Osteoblast (primary cell): Measurements from ENCODE around the gene CTNNA1. TPM values are rescaled to one million over a fixed set of nuclear protein-coding genes. Genes with fewer than 3 reads are reported as not detected.
"Not testable (repeated sequence)": the region's sequence is repeated elsewhere in the genome, so short reads cannot be mapped to it uniquely, and the experiment has no call there.

ENCODE experiments used
- DNase-seq: peaks from one replicate; pipeline ENCODE4 v3.0.0; 2011; ENCODE audit warnings: low spot score, mixed read lengths; ENCODE audit not compliant: insufficient read length; ENCODE audit errors: missing footprints
- H2AFZ ChIP-seq: 2 replicates; pipeline ENCODE4 v1.6.0; 2011; ENCODE audit warnings: mild to moderate bottlenecking, low read length
- H3K27ac ChIP-seq: 2 replicates; pipeline ENCODE4 v1.5.1; 2011; ENCODE audit warnings: mild to moderate bottlenecking, low read depth, low read length, moderate library complexity
- H3K27me3 ChIP-seq: 2 replicates; pipeline ENCODE4 v1.6.0; 2012; ENCODE audit warnings: mild to moderate bottlenecking, control low read depth, inconsistent platforms, low read length, moderate library complexity; ENCODE audit not compliant: insufficient read depth
- H3K36me3 ChIP-seq: 2 replicates; pipeline ENCODE4 v1.5.1; 2011; ENCODE audit warnings: mild to moderate bottlenecking, low read length, control low read depth, moderate library complexity; ENCODE audit not compliant: insufficient read depth
- H3K4me1 ChIP-seq: 2 replicates; pipeline ENCODE4 v1.5.1; 2011; ENCODE audit warnings: mild to moderate bottlenecking, low read length, control low read depth, moderate library complexity; ENCODE audit not compliant: insufficient read depth
- H3K4me2 ChIP-seq: 2 replicates; pipeline ENCODE4 v1.6.0; 2011; ENCODE audit warnings: mild to moderate bottlenecking, low read length; ENCODE audit not compliant: insufficient read depth
- H3K4me3 ChIP-seq: fragments of 200-600 bp; sonication (generic); 3 replicates; pipeline ENCODE4 v1.5.1; 2012; ENCODE audit warnings: mild to moderate bottlenecking, low read length, inconsistent platforms; ENCODE audit not compliant: insufficient read depth
- H3K79me2 ChIP-seq: 2 replicates; pipeline ENCODE4 v1.6.0; 2012; ENCODE audit warnings: mild to moderate bottlenecking, low read length, control low read depth, inconsistent platforms; ENCODE audit not compliant: insufficient read depth
- H3K9me3 ChIP-seq: 2 replicates; pipeline ENCODE4 v1.5.1; 2011; ENCODE audit warnings: low read depth, low read length, control low read depth
- H4K20me1 ChIP-seq: 2 replicates; pipeline ENCODE4 v1.6.0; 2012; ENCODE audit warnings: mild to moderate bottlenecking, low read length, control low read depth; ENCODE audit not compliant: insufficient read depth
- CTCF ChIP-seq: IDR thresholded peaks from 2 replicates; pipeline ENCODE4 v1.5.1; 2011; ENCODE audit warnings: mild to moderate bottlenecking, low read depth, low read length, moderate library complexity; ENCODE audit errors: extremely low read depth
- total RNA-seq: library from RNA; depleted of rRNA; stranded (reverse); fragments of >200 nt; gene quantifications from 2 replicates; pipeline ENCODE4 v1.2.3, GENCODE V29; 2012

The CTNNA1 gene
- total RNA-seq, 1 donor: 432 TPM

DNA sequence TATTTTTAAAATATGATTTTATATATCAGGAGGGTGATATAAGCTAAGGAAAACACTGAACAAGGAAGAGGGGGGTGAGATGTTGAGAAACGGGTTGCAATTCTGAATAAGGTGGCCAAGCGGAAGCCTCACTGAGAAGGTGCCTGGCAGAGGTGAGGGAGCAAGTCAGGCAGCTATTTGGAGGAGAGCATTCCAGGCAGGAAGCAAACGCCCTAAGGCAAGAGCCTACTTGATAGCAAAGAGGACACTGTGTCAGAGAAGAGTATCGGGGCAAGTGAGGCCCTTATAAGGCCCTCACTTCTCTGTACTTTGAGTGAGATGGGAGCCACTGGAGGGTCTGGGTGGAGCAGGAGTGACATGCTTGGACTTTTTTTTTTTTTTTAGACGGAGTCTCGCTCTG, 8.0 kb upstream of the CTNNA1 start:
- Histone ChIP-seq H2AFZ (no peak overlapping the region), H3K36me3 (no peaks in the 10 kb centered on the region), H4K20me1 (no peaks in the 10 kb centered on the region), H3K4me1 (peaks cover 8% of the 10 kb centered on the region), H3K79me2 (no peaks in the 10 kb centered on the region), H3K27ac (no peak overlapping the region), H3K9me3 (no peaks in the 10 kb centered on the region), H3K4me3 (no peak overlapping the region), H3K4me2 (no peak overlapping the region), H3K27me3 (no peaks in the 10 kb centered on the region)
- TF ChIP-seq CTCF: no peak
- no peak for DNase-seq

DNA sequence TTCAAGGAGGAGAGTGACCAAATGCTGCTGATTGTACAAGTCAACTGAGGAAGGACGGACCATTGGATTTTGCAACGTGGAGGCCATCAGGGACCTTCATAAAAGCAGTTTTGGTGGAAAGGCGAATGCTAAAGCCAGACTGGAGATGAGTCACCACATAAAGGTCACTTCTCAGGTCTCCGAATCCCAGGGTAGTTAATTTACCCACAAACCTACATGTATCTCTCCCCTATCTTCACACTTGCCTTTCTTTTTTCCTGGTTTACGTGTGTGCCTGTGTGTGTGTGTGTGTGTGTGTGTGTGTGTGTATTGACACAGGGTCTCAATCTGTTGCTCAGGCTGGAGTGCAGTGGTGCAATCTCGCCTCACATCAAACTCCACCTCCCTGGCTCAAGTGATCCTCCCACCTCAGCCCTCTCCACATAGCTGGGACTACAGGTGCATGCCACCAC, 4.6 kb upstream of the CTNNA1 start:
- no peaks in the 10 kb centered on the region for H3K27me3 ChIP-seq
- H3K4me1 ChIP-seq: peaks cover 13% of the 10 kb centered on the region
- DNase-seq: peak; percentile 86
- H3K27ac ChIP-seq: no peak overlapping the region
- TF ChIP-seq CTCF: no peak
- no peak overlapping the region for H3K4me2 ChIP-seq
- H4K20me1 ChIP-seq: no peaks in the 10 kb centered on the region
- no peak overlapping the region for H3K4me3 ChIP-seq
- peaks cover 2% of the 10 kb centered on the region for H3K79me2 ChIP-seq
- H2AFZ ChIP-seq: peak overlapping the region; percentile 85
- no peaks in the 10 kb centered on the region for H3K9me3 ChIP-seq
- no peaks in the 10 kb centered on the region for H3K36me3 ChIP-seq

GRCh38 chr5:138751344-138751743, 1.9 kb upstream of the CTNNA1 start:
- Histone ChIP-seq H3K36me3 (peaks cover 11% of the 10 kb centered on the region), H4K20me1 (peaks cover 23% of the 10 kb centered on the region), H3K79me2 (peaks cover 29% of the 10 kb centered on the region), H3K4me1 (peaks cover 25% of the 10 kb centered on the region)
- not testable (repeated sequence) for H3K9me3 ChIP-seq, DNase-seq, H2AFZ ChIP-seq, H3K27ac ChIP-seq, H3K27me3 ChIP-seq, H3K4me3 ChIP-seq, H3K4me2 ChIP-seq

DNA sequence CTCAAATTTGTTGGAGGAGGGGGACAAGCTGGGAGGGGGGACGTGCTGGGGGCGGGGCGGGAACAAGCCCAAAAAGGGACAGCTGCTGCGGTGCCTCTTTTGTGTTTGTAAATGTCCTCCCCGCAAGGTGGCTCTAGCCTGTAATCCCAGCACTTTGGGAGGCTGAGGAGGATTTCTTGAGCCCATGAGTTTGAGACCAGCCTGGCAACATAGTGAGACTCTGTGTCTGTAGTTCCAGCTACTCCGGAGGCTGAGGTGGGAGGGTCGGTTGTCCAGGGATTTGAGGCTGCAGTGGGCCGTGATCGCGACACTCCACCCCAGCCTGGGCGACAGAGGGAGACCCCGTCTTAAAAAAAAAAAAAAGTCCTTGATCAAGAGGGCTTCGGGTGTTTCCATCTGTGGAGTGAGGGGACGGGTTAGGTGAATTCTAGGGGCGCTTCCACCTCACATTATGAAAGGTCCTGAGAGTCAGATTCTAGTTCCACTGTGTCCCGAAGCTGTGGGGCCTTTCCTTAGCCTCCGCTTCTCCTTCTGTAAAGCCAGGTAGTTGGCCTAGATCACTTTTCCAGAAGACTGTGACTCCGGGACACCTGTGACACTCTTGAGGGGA, 779 bp upstream of the CTNNA1 start:
- Histone ChIP-seq H3K4me3 (peak overlapping the region; percentile 93), H2AFZ (peak overlapping the region; percentile 87), H3K27ac (peak overlapping the region; percentile 8), H4K20me1 (peaks cover 34% of the 10 kb centered on the region), H3K36me3 (peaks cover 11% of the 10 kb centered on the region), H3K9me3 (no peaks in the 10 kb centered on the region), H3K4me1 (peaks cover 25% of the 10 kb centered on the region), H3K4me2 (peak overlapping the region; percentile 85), H3K79me2 (peaks cover 40% of the 10 kb centered on the region), H3K27me3 (no peaks in the 10 kb centered on the region)
- no peak for TF ChIP-seq CTCF
- no peak for DNase-seq
